ENCODE measurements around the gene CHD2.
"Not testable (repeated sequence)": the region's sequence is repeated elsewhere in the genome, so short reads cannot be mapped to it uniquely, and the experiment has no call there.

The CHD2 gene

GRCh38 chr15:93031557-93032384 lies 131.6 kb downstream of the CHD2 start:
- in situ Hi-C loops (cut with MboI; ENCODE audit: low sequenced_read_pairs): loop anchor here (10.0 to 25.0 kb wide), 2 partner anchors 956 to 1093 kb away; no protein-coding TSS in a partner anchor
- not testable (repeated sequence) for DNase-seq (ENCODE audit: low spot score in 2 of 2); H3K4me1 ChIP-seq; H3K27me3 ChIP-seq (ENCODE audit: low read depth); H3K4me3 ChIP-seq; H3K9me3 ChIP-seq; H3K36me3 ChIP-seq (replicated peaks)

- not testable (repeated sequence) for DNase-seq (ENCODE audit: low spot score in 2 of 2); H3K36me3 ChIP-seq (replicated peaks); H3K9me3 ChIP-seq; H3K4me1 ChIP-seq; H3K4me3 ChIP-seq; H3K27me3 ChIP-seq (ENCODE audit: low read depth)
- in situ Hi-C loops (cut with MboI; ENCODE audit: low sequenced_read_pairs): loop anchor here (10.0 to 25.0 kb wide), 2 partner anchors 955 to 1092 kb away; no protein-coding TSS in a partner anchor
Measured at GRCh38 chr15:93032515-93033206, 132.5 kb downstream of the CHD2 start.

GRCh38 chr15:93033434-93034045 lies 133.4 kb downstream of the CHD2 start:
- no peaks in the 10 kb centered on the region for H3K36me3 ChIP-seq (replicated peaks)
- H3K4me3 ChIP-seq: no peak overlapping the region
- no peaks in the 10 kb centered on the region for H3K9me3 ChIP-seq
- peak in 1 of 2 experiments; percentile 6 for DNase-seq (ENCODE audit: low spot score in 2 of 2)
- H3K27me3 ChIP-seq (ENCODE audit: low read depth): no peaks in the 10 kb centered on the region
- peaks cover 9% of the 10 kb centered on the region for H3K4me1 ChIP-seq
- in situ Hi-C loops (cut with MboI; ENCODE audit: low sequenced_read_pairs): loop anchor here (10.0 to 25.0 kb wide), 2 partner anchors 954 to 1091 kb away; no protein-coding TSS in a partner anchor

GRCh38 chr15:93034512-93034911 lies 134.4 kb downstream of the CHD2 start:
- Histone ChIP-seq H3K27me3 (ENCODE audit: low read depth) (no peaks in the 10 kb centered on the region), H3K9me3 (no peaks in the 10 kb centered on the region), H3K4me3 (no peak overlapping the region), H3K36me3 (replicated peaks) (no peaks in the 10 kb centered on the region), H3K4me1 (peaks cover 9% of the 10 kb centered on the region)
- DNase-seq (ENCODE audit: low spot score in 2 of 2): no peak
- in situ Hi-C loops (cut with MboI; ENCODE audit: low sequenced_read_pairs): loop anchor here (10.0 to 25.0 kb wide), 2 partner anchors 953 to 1090 kb away; no protein-coding TSS in a partner anchor

- in situ Hi-C loops (cut with MboI; ENCODE audit: low sequenced_read_pairs): loop anchor here (10.0 to 25.0 kb wide), 2 partner anchors 952 to 1089 kb away; no protein-coding TSS in a partner anchor
- Histone ChIP-seq H3K36me3 (replicated peaks) (no peaks in the 10 kb centered on the region), H3K27me3 (ENCODE audit: low read depth) (no peaks in the 10 kb centered on the region), H3K4me1 (peaks cover 9% of the 10 kb centered on the region), H3K9me3 (no peaks in the 10 kb centered on the region), H3K4me3 (no peak overlapping the region)
- DNase-seq (ENCODE audit: low spot score in 2 of 2): no peak
Measured at GRCh38 chr15:93035092-93035915, 135.2 kb downstream of the CHD2 start.

- peaks cover 7% of the 10 kb centered on the region for H3K4me1 ChIP-seq
- H3K4me3 ChIP-seq: no peak overlapping the region
- DNase-seq (ENCODE audit: low spot score in 2 of 2): peak; percentile 68 to 80
- in situ Hi-C loops (cut with MboI; ENCODE audit: low sequenced_read_pairs): loop anchor here (10.0 to 25.0 kb wide), 2 partner anchors 951 to 1089 kb away; no protein-coding TSS in a partner anchor
- H3K27me3 ChIP-seq (ENCODE audit: low read depth): no peaks in the 10 kb centered on the region
- H3K9me3 ChIP-seq: no peaks in the 10 kb centered on the region
- H3K36me3 ChIP-seq (replicated peaks): no peaks in the 10 kb centered on the region
Measured at GRCh38 chr15:93035953-93036810, 136.1 kb downstream of the CHD2 start.

GRCh38 chr15:93036951-93037819 lies 137.1 kb downstream of the CHD2 start:
- in situ Hi-C loops (cut with MboI; ENCODE audit: low sequenced_read_pairs): loop anchor here (10.0 to 25.0 kb wide), 2 partner anchors 950 to 1088 kb away; no protein-coding TSS in a partner anchor
- no peaks in the 10 kb centered on the region for H3K36me3 ChIP-seq (replicated peaks)
- no peak overlapping the region for H3K4me3 ChIP-seq
- H3K4me1 ChIP-seq: peaks cover 7% of the 10 kb centered on the region
- no peaks in the 10 kb centered on the region for H3K27me3 ChIP-seq (ENCODE audit: low read depth)
- DNase-seq (ENCODE audit: low spot score in 2 of 2): no peak
- no peaks in the 10 kb centered on the region for H3K9me3 ChIP-seq

GRCh38 chr15:93037820-93038705 lies 137.9 kb downstream of the CHD2 start:
- H3K27me3 ChIP-seq (ENCODE audit: low read depth): no peaks in the 10 kb centered on the region
- no peak for DNase-seq (ENCODE audit: low spot score in 2 of 2)
- H3K9me3 ChIP-seq: no peaks in the 10 kb centered on the region
- peaks cover 7% of the 10 kb centered on the region for H3K4me1 ChIP-seq
- H3K4me3 ChIP-seq: no peak overlapping the region
- no peaks in the 10 kb centered on the region for H3K36me3 ChIP-seq (replicated peaks)
- in situ Hi-C loops (cut with MboI; ENCODE audit: low sequenced_read_pairs): loop anchor here (10.0 to 25.0 kb wide), 2 partner anchors 949 to 1087 kb away; no protein-coding TSS in a partner anchor

GRCh38 chr15:93039562-93040287 lies 139.6 kb downstream of the CHD2 start:
- not testable (repeated sequence) for H3K27me3 ChIP-seq (ENCODE audit: low read depth); H3K9me3 ChIP-seq; H3K4me3 ChIP-seq; H3K4me1 ChIP-seq; H3K36me3 ChIP-seq (replicated peaks); DNase-seq (ENCODE audit: low spot score in 2 of 2)
- in situ Hi-C loops (cut with MboI; ENCODE audit: low sequenced_read_pairs): loop anchor here (10.0 to 25.0 kb wide), 2 partner anchors 948 to 1085 kb away; no protein-coding TSS in a partner anchor

- Histone ChIP-seq H3K36me3 (replicated peaks) (peaks cover 8% of the 10 kb centered on the region), H3K4me3 (no peak overlapping the region), H3K9me3 (no peaks in the 10 kb centered on the region), H3K27me3 (ENCODE audit: low read depth) (no peaks in the 10 kb centered on the region), H3K4me1 (peaks cover 7% of the 10 kb centered on the region)
- no peak for DNase-seq (ENCODE audit: low spot score in 2 of 2)
- in situ Hi-C loops (cut with MboI; ENCODE audit: low sequenced_read_pairs): loop anchor here (25.0 kb wide), 1 partner anchor 947 kb away; no protein-coding TSS in a partner anchor
Measured at GRCh38 chr15:93040288-93041158, 140.4 kb downstream of the CHD2 start.
